ENCODE results near the gene MCTP2.

The MCTP2 gene

GRCh38 chr15:94300612-94301011 lies 69.3 kb downstream of the MCTP2 start:
- H3K4me1 ChIP-seq (ENCODE audit: insufficient read depth, insufficient read length), result no peaks in the 10 kb centered on the region
- no peak for DNase-seq (ENCODE audit: low read depth, low spot score)
- H3K27me3 ChIP-seq (ENCODE audit: insufficient read depth, insufficient read length), result no peaks in the 10 kb centered on the region
- H3K4me3 ChIP-seq (ENCODE audit: insufficient read length, low read depth), result no peak overlapping the region
- no peak overlapping the region for H3K9ac ChIP-seq (ENCODE audit: insufficient read length, low read depth)
- no peak for TF ChIP-seq YY1 (IDR thresholded peaks at IDR 0.05; ENCODE audit: insufficient read depth, insufficient read length)
- no peak for TF ChIP-seq SUZ12 (IDR thresholded peaks at IDR 0.05; ENCODE audit: extremely low read depth, insufficient read depth, insufficient read length)
- no peak for TF ChIP-seq ZNF274 (IDR thresholded peaks at IDR 0.05; ENCODE audit: low read depth, low read length)
- no peaks in the 10 kb centered on the region for H3K36me3 ChIP-seq (ENCODE audit: insufficient read depth, insufficient read length, low read length)
- no peaks in the 10 kb centered on the region for H3K9me3 ChIP-seq (ENCODE audit: insufficient read depth, low read length)

- no peaks in the 10 kb centered on the region for H3K9me3 ChIP-seq (ENCODE audit: insufficient read depth, low read length)
- no peaks in the 10 kb centered on the region for H3K36me3 ChIP-seq (ENCODE audit: insufficient read depth, insufficient read length, low read length)
- no peak overlapping the region for H3K9ac ChIP-seq (ENCODE audit: insufficient read length, low read depth)
- no peak for DNase-seq (ENCODE audit: low read depth, low spot score)
- TF ChIP-seq YY1 (IDR thresholded peaks at IDR 0.05; ENCODE audit: insufficient read depth, insufficient read length) (no peak), ZNF274 (IDR thresholded peaks at IDR 0.05; ENCODE audit: low read depth, low read length) (no peak), SUZ12 (IDR thresholded peaks at IDR 0.05; ENCODE audit: extremely low read depth, insufficient read depth, insufficient read length) (no peak)
- no peaks in the 10 kb centered on the region for H3K27me3 ChIP-seq (ENCODE audit: insufficient read depth, insufficient read length)
- no peaks in the 10 kb centered on the region for H3K4me1 ChIP-seq (ENCODE audit: insufficient read depth, insufficient read length)
- H3K4me3 ChIP-seq (ENCODE audit: insufficient read length, low read depth), result no peak overlapping the region
These were observed 73.8 kb downstream of the MCTP2 start for GRCh38 chr15:94305133-94305532.

- DNase-seq (ENCODE audit: low read depth, low spot score), result no peak
- TF ChIP-seq SUZ12 (IDR thresholded peaks at IDR 0.05; ENCODE audit: extremely low read depth, insufficient read depth, insufficient read length), result no peak
- no peak for TF ChIP-seq ZNF274 (IDR thresholded peaks at IDR 0.05; ENCODE audit: low read depth, low read length)
- TF ChIP-seq YY1 (IDR thresholded peaks at IDR 0.05; ENCODE audit: insufficient read depth, insufficient read length), result no peak
- Histone ChIP-seq H3K9me3 (ENCODE audit: insufficient read depth, low read length) (no peaks in the 10 kb centered on the region), H3K27me3 (ENCODE audit: insufficient read depth, insufficient read length) (no peaks in the 10 kb centered on the region), H3K36me3 (ENCODE audit: insufficient read depth, insufficient read length, low read length) (no peaks in the 10 kb centered on the region), H3K9ac (ENCODE audit: insufficient read length, low read depth) (no peak overlapping the region), H3K4me3 (ENCODE audit: insufficient read length, low read depth) (no peak overlapping the region), H3K4me1 (ENCODE audit: insufficient read depth, insufficient read length) (no peaks in the 10 kb centered on the region)
These were observed 75.6 kb downstream of the MCTP2 start for GRCh38 chr15:94306700-94307650.

GRCh38 chr15:94312946-94313345 lies 81.6 kb downstream of the MCTP2 start:
- H3K9ac ChIP-seq (ENCODE audit: insufficient read length, low read depth), result no peak overlapping the region
- no peaks in the 10 kb centered on the region for H3K9me3 ChIP-seq (ENCODE audit: insufficient read depth, low read length)
- TF ChIP-seq ZNF274 (IDR thresholded peaks at IDR 0.05; ENCODE audit: low read depth, low read length) (no peak), SUZ12 (IDR thresholded peaks at IDR 0.05; ENCODE audit: extremely low read depth, insufficient read depth, insufficient read length) (no peak), YY1 (IDR thresholded peaks at IDR 0.05; ENCODE audit: insufficient read depth, insufficient read length) (no peak)
- H3K27me3 ChIP-seq (ENCODE audit: insufficient read depth, insufficient read length), result no peaks in the 10 kb centered on the region
- no peak overlapping the region for H3K4me3 ChIP-seq (ENCODE audit: insufficient read length, low read depth)
- H3K4me1 ChIP-seq (ENCODE audit: insufficient read depth, insufficient read length), result no peaks in the 10 kb centered on the region
- no peaks in the 10 kb centered on the region for H3K36me3 ChIP-seq (ENCODE audit: insufficient read depth, insufficient read length, low read length)
- no peak for DNase-seq (ENCODE audit: low read depth, low spot score)

- H3K4me3 ChIP-seq (ENCODE audit: insufficient read length, low read depth), result no peak overlapping the region
- H3K9ac ChIP-seq (ENCODE audit: insufficient read length, low read depth), result no peak overlapping the region
- H3K4me1 ChIP-seq (ENCODE audit: insufficient read depth, insufficient read length), result no peaks in the 10 kb centered on the region
- no peak for DNase-seq (ENCODE audit: low read depth, low spot score)
- TF ChIP-seq ZNF274 (IDR thresholded peaks at IDR 0.05; ENCODE audit: low read depth, low read length) (no peak), YY1 (IDR thresholded peaks at IDR 0.05; ENCODE audit: insufficient read depth, insufficient read length) (no peak)
- H3K9me3 ChIP-seq (ENCODE audit: insufficient read depth, low read length), result no peaks in the 10 kb centered on the region
- H3K27me3 ChIP-seq (ENCODE audit: insufficient read depth, insufficient read length), result no peaks in the 10 kb centered on the region
- H3K36me3 ChIP-seq (ENCODE audit: insufficient read depth, insufficient read length, low read length), result no peaks in the 10 kb centered on the region
These were observed 83.3 kb downstream of the MCTP2 start for GRCh38 chr15:94314639-94315038.

GRCh38 chr15:94317211-94317610 lies 85.8 kb downstream of the MCTP2 start:
- Histone ChIP-seq H3K4me1 (ENCODE audit: insufficient read depth, insufficient read length) (no peaks in the 10 kb centered on the region), H3K4me3 (ENCODE audit: insufficient read length, low read depth) (no peak overlapping the region), H3K9ac (ENCODE audit: insufficient read length, low read depth) (no peak overlapping the region), H3K9me3 (ENCODE audit: insufficient read depth, low read length) (no peaks in the 10 kb centered on the region), H3K36me3 (ENCODE audit: insufficient read depth, insufficient read length, low read length) (no peaks in the 10 kb centered on the region), H3K27me3 (ENCODE audit: insufficient read depth, insufficient read length) (no peaks in the 10 kb centered on the region)
- no peak for TF ChIP-seq YY1 (IDR thresholded peaks at IDR 0.05; ENCODE audit: insufficient read depth, insufficient read length)
- no peak for TF ChIP-seq ZNF274 (IDR thresholded peaks at IDR 0.05; ENCODE audit: low read depth, low read length)
- no peak for TF ChIP-seq SUZ12 (IDR thresholded peaks at IDR 0.05; ENCODE audit: extremely low read depth, insufficient read depth, insufficient read length)
- DNase-seq (ENCODE audit: low read depth, low spot score), result no peak

GRCh38 chr15:94322141-94322540 lies 90.8 kb downstream of the MCTP2 start:
- TF ChIP-seq SUZ12 (IDR thresholded peaks at IDR 0.05; ENCODE audit: extremely low read depth, insufficient read depth, insufficient read length) (no peak), ZNF274 (IDR thresholded peaks at IDR 0.05; ENCODE audit: low read depth, low read length) (no peak), YY1 (IDR thresholded peaks at IDR 0.05; ENCODE audit: insufficient read depth, insufficient read length) (no peak)

More at GRCh38 chr15:94322141-94322540, 90.8 kb downstream of the MCTP2 start:
- H3K4me1 ChIP-seq (ENCODE audit: insufficient read depth, insufficient read length), result no peaks in the 10 kb centered on the region
- no peaks in the 10 kb centered on the region for H3K27me3 ChIP-seq (ENCODE audit: insufficient read depth, insufficient read length)
- no peak overlapping the region for H3K9ac ChIP-seq (ENCODE audit: insufficient read length, low read depth)
- no peaks in the 10 kb centered on the region for H3K9me3 ChIP-seq (ENCODE audit: insufficient read depth, low read length)
- DNase-seq (ENCODE audit: low read depth, low spot score), result no peak
- H3K4me3 ChIP-seq (ENCODE audit: insufficient read length, low read depth), result no peak overlapping the region
- H3K36me3 ChIP-seq (ENCODE audit: insufficient read depth, insufficient read length, low read length), result no peaks in the 10 kb centered on the region
